A673 (cell line): ENCODE results near the gene MYO18B. TPM values are rescaled to one million over a fixed set of nuclear protein-coding genes. Genes with fewer than 3 reads are reported as not detected.

Experiments used
- BruUV-seq: library from RNA; stranded (reverse); fragments of 400-500 nt; replicated peaks from 2 replicates; lab custom pipeline; 2021; lab: Mats Ljungman, UMichigan
- CTCF ChIA-PET: fragments of 300-600 bp; sonication (Branson Sonifier 250); formaldehyde crosslinking; loops from one replicate; lab custom pipeline; 2022; ENCODE audit warnings: antibody characterized with exemption; lab: Charles Lee
- POLR2A ChIA-PET: fragments of 300-600 bp; sonication (Branson Sonifier 250); formaldehyde crosslinking; loops from one replicate; lab custom pipeline; 2022; ENCODE audit warnings: antibody characterized with exemption; ENCODE audit not compliant: low non-redundant PET; lab: Charles Lee
- DNase-seq: peaks from one replicate; pipeline ENCODE4 v3.0.0-alpha.2; 2015; ENCODE audit warnings: low spot score
- H3K27ac ChIP-seq: fragments of 200-600 bp; sonication (generic); 2 replicates; pipeline ENCODE4 v1.5.1; 2016; ENCODE audit warnings: mixed run types, low read depth, mild to moderate bottlenecking, mixed read lengths, antibody characterized with exemption, low read length; ENCODE audit not compliant: poor library complexity, severe bottlenecking
- H3K27me3 ChIP-seq: fragments of 200-600 bp; sonication (generic); replicated peaks from 2 replicates; pipeline ENCODE4 v1.6.1; 2017; ENCODE audit warnings: mixed run types, low read depth, mild to moderate bottlenecking, mixed read lengths, antibody characterized with exemption, low read length; ENCODE audit not compliant: insufficient read depth, poor library complexity
- H3K36me3 ChIP-seq: fragments of 200-600 bp; sonication (generic); 2 replicates; pipeline ENCODE4 v1.6.1; 2016; ENCODE audit warnings: mixed run types, mild to moderate bottlenecking, mixed read lengths, antibody characterized with exemption, low read length; ENCODE audit not compliant: insufficient read depth, poor library complexity, severe bottlenecking
- H3K4me1 ChIP-seq: fragments of 200-600 bp; sonication (generic); 2 replicates; pipeline ENCODE4 v1.6.1; 2017; ENCODE audit warnings: mixed run types, mild to moderate bottlenecking, mixed read lengths, antibody characterized with exemption, low read length; ENCODE audit not compliant: insufficient read depth, poor library complexity, severe bottlenecking
- H3K4me3 ChIP-seq: fragments of 200-600 bp; sonication (generic); 2 replicates; pipeline ENCODE4 v1.5.1; 2016; ENCODE audit warnings: low read depth, mixed run types, mild to moderate bottlenecking, mixed read lengths, low read length; ENCODE audit not compliant: poor library complexity, severe bottlenecking
- H3K9me3 ChIP-seq: fragments of 200-600 bp; sonication (generic); 2 replicates; pipeline ENCODE4 v1.6.1; 2016; ENCODE audit warnings: mixed run types, low read depth, mild to moderate bottlenecking, mixed read lengths, antibody characterized with exemption, low read length; ENCODE audit not compliant: poor library complexity, severe bottlenecking
- CTCF ChIP-seq: fragments of 300-800, 200-600 bp; sonication (generic); conservative IDR thresholded peaks from 2 replicates; pipeline ENCODE4 v1.5.1; 2017; ENCODE audit warnings: low read depth, mild to moderate bottlenecking, antibody characterized with exemption, low read length, moderate library complexity, mixed read lengths
- EZH2 ChIP-seq: fragments of 200-600 bp; sonication (generic); IDR thresholded peaks from 2 replicates; pipeline ENCODE4 v1.6.1; 2017; ENCODE audit warnings: borderline replicate concordance, low read depth, mild to moderate bottlenecking, mixed read lengths, antibody characterized with exemption, low read length; ENCODE audit not compliant: poor library complexity, severe bottlenecking
- intact Hi-C: fragments of 100-400 bp; cut with micrococcal nuclease; formaldehyde crosslinking; loops from one replicate; pipeline ENCODE4 v1.10.0; 2022; ENCODE audit not compliant: unreplicated experiment
- total RNA-seq: library from RNA; stranded (reverse); gene quantifications from 2 replicates; pipeline ENCODE4 v1.2.3, GENCODE V29; 2021

Gene MYO18B
- total RNA-seq, 1 experiment from 2014 or later = not detected

GRCh38 chr22:26072621-26073020 is 330.6 kb downstream of the MYO18B start:
- Histone ChIP-seq H3K36me3 (no peaks in the 10 kb centered on the region), H3K4me3 (no peak overlapping the region), H3K9me3 (no peaks in the 10 kb centered on the region), H3K27me3 (no peaks in the 10 kb centered on the region), H3K4me1 (no peaks in the 10 kb centered on the region), H3K27ac (no peak overlapping the region)
- DNase-seq = no peak
- intact Hi-C loops = no loop called here
- TF ChIP-seq CTCF (no peak), EZH2 (no peak)
- POLR2A ChIA-PET = no interaction called here
- CTCF ChIA-PET = no interaction called here
- no TSS peak for BruUV-seq

GRCh38 chr22:26075251-26075650 is 333.3 kb downstream of the MYO18B start:
- Histone ChIP-seq H3K4me3 (no peak overlapping the region), H3K27ac (no peak overlapping the region), H3K36me3 (no peaks in the 10 kb centered on the region), H3K4me1 (no peaks in the 10 kb centered on the region), H3K9me3 (no peaks in the 10 kb centered on the region), H3K27me3 (no peaks in the 10 kb centered on the region)
- TF ChIP-seq EZH2 (no peak), CTCF (no peak)
- CTCF ChIA-PET = no interaction called here
- no TSS peak for BruUV-seq
- intact Hi-C loops = no loop called here
- no peak for DNase-seq
- POLR2A ChIA-PET = no interaction called here

GRCh38 chr22:26079009-26079408 is 337.0 kb downstream of the MYO18B start:
- ChIA-PET POLR2A (no interaction called here), CTCF (no interaction called here)
- Histone ChIP-seq H3K9me3 (no peaks in the 10 kb centered on the region), H3K27me3 (peaks cover 4% of the 10 kb centered on the region), H3K4me3 (no peak overlapping the region), H3K27ac (no peak overlapping the region), H3K36me3 (no peaks in the 10 kb centered on the region), H3K4me1 (no peaks in the 10 kb centered on the region)
- intact Hi-C loops = no loop called here
- no TSS peak for BruUV-seq
- no peak for DNase-seq
- TF ChIP-seq CTCF (no peak), EZH2 (no peak)

Other genes starting within 250 kb of the MYO18B start
- 2.0 and 3.2 TPM in 2 replicates for gene GRK3, start 177.5 kb upstream of the MYO18B start, total RNA-seq